ENCODE results near the gene SLC25A48.

DNA sequence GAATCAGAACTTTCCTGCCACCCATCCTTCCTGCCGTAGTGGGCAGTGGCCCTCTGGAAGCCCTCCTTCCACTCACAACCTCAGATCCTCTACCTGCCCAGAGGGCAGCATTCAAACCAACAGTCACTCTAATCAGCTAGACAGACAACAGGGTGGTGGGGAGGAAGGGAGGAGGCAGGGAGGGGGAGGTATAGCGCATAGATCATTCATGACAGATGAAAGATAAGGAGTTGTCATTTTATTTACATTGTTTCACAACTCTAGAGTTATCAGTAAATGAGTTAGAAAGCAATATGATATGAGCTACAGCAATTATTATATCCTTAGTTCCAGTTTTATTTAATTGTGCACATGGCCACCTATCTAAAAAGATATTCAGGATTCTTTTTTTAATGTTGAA lies 60.3 kb downstream of the SLC25A48 start:
- TF ChIP-seq, protein P1, sequence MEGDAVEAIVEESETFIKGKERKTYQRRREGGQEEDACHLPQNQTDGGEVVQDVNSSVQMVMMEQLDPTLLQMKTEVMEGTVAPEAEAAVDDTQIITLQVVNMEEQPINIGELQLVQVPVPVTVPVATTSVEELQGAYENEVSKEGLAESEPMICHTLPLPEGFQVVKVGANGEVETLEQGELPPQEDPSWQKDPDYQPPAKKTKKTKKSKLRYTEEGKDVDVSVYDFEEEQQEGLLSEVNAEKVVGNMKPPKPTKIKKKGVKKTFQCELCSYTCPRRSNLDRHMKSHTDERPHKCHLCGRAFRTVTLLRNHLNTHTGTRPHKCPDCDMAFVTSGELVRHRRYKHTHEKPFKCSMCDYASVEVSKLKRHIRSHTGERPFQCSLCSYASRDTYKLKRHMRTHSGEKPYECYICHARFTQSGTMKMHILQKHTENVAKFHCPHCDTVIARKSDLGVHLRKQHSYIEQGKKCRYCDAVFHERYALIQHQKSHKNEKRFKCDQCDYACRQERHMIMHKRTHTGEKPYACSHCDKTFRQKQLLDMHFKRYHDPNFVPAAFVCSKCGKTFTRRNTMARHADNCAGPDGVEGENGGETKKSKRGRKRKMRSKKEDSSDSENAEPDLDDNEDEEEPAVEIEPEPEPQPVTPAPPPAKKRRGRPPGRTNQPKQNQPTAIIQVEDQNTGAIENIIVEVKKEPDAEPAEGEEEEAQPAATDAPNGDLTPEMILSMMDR (IDR thresholded peaks at IDR 0.05): no peak
- TF ChIP-seq POLR2A (IDR thresholded peaks at IDR 0.05): no peak
